Loucy (cell line): Measurements from ENCODE around the gene TREML2.

Experiments used
- H2AFZ ChIP-seq: fragments of 200-600 bp; sonication (generic); 2 replicates; pipeline ENCODE4 v1.6.0; 2016; ENCODE audit warnings: antibody characterized with exemption, mild to moderate bottlenecking, low read length, moderate library complexity
- H3F3A ChIP-seq: fragments of 200-600 bp; 2 replicates; pipeline ENCODE4 v1.6.0; 2016; ENCODE audit warnings: antibody characterized with exemption, low read depth, mild to moderate bottlenecking
- H3K27me3 ChIP-seq: fragments of 200-600 bp; sonication (generic); 2 replicates; pipeline ENCODE4 v1.6.1; 2014; ENCODE audit warnings: low read length, mild to moderate bottlenecking; ENCODE audit not compliant: insufficient read depth, poor library complexity, severe bottlenecking
- H3K36me3 ChIP-seq: fragments of 200-600 bp; sonication (generic); 2 replicates; pipeline ENCODE4 v1.6.1; 2016; ENCODE audit warnings: low read length; ENCODE audit not compliant: insufficient read depth
- H3K4me1 ChIP-seq: fragments of 200-600 bp; sonication (generic); 2 replicates; pipeline ENCODE4 v1.5.1; 2014; ENCODE audit warnings: low read length, mild to moderate bottlenecking; ENCODE audit not compliant: insufficient read depth, poor library complexity, severe bottlenecking
- H3K4me2 ChIP-seq: fragments of 200-600 bp; sonication (generic); 2 replicates; pipeline ENCODE4 v1.6.0; 2014; ENCODE audit warnings: antibody characterized with exemption, low read length, low read depth, mild to moderate bottlenecking; ENCODE audit not compliant: poor library complexity, severe bottlenecking
- H3K4me3 ChIP-seq: fragments of 200-600 bp; sonication (generic); 2 replicates; pipeline ENCODE4 v1.5.1; 2014; ENCODE audit warnings: low read length, mild to moderate bottlenecking, mixed read lengths; ENCODE audit not compliant: poor library complexity, severe bottlenecking
- H3K79me2 ChIP-seq: fragments of 200-600 bp; sonication (generic); 2 replicates; pipeline ENCODE4 v1.6.1; 2014; ENCODE audit warnings: low read length; ENCODE audit not compliant: insufficient read depth
- H3K9ac ChIP-seq: fragments of 200-600 bp; sonication (generic); 2 replicates; pipeline ENCODE4 v1.6.0; 2014; ENCODE audit warnings: mild to moderate bottlenecking, low read depth, low read length, moderate library complexity; ENCODE audit not compliant: poor library complexity, severe bottlenecking
- H3K9me2 ChIP-seq: fragments of 200-600 bp; sonication (generic); replicated peaks from 2 replicates; pipeline ENCODE4 v1.6.1; 2016; ENCODE audit warnings: low read depth, low read length, mixed read lengths
- H3K9me3 ChIP-seq: fragments of 200-600 bp; sonication (generic); 2 replicates; pipeline ENCODE4 v1.6.1; 2014; ENCODE audit warnings: mild to moderate bottlenecking, antibody characterized with exemption, low read length, low read depth; ENCODE audit not compliant: insufficient read depth
- H4K20me1 ChIP-seq: fragments of 200-600 bp; sonication (generic); 2 replicates; pipeline ENCODE4 v1.6.0; 2014; ENCODE audit warnings: antibody characterized with exemption, low read length, mild to moderate bottlenecking; ENCODE audit not compliant: insufficient read depth, poor library complexity, severe bottlenecking
- CTCF ChIP-seq: fragments of 200-600 bp; sonication (generic); conservative IDR thresholded peaks from 2 replicates; pipeline ENCODE4 v1.5.1; 2014; ENCODE audit warnings: mild to moderate bottlenecking, antibody characterized with exemption, low read length
- EZH2phosphoT487 ChIP-seq: fragments of 200-600 bp; IDR thresholded peaks from 2 replicates; pipeline ENCODE4 v1.6.1; 2018; ENCODE audit warnings: antibody characterized with exemption, mild to moderate bottlenecking, moderate library complexity, borderline replicate concordance

The TREML2 gene

GRCh38 chr6:41174610-41175009 is 26.3 kb downstream of the TREML2 start:
- Histone ChIP-seq H3K4me3 (no peak overlapping the region), H3K79me2 (no peaks in the 10 kb centered on the region), H2AFZ (no peak overlapping the region), H3F3A (no peaks in the 10 kb centered on the region), H3K4me2 (no peak overlapping the region), H3K36me3 (no peaks in the 10 kb centered on the region), H3K9me3 (no peaks in the 10 kb centered on the region), H3K27me3 (no peaks in the 10 kb centered on the region), H3K9me2 (no peaks in the 10 kb centered on the region), H4K20me1 (no peaks in the 10 kb centered on the region), H3K9ac (no peak overlapping the region), H3K4me1 (no peaks in the 10 kb centered on the region)
- no peak for TF ChIP-seq EZH2phosphoT487
- TF ChIP-seq CTCF: no peak

GRCh38 chr6:41171908-41172307 is 29.0 kb downstream of the TREML2 start:
- H3K27me3 ChIP-seq: no peaks in the 10 kb centered on the region
- H2AFZ ChIP-seq: no peak overlapping the region
- no peaks in the 10 kb centered on the region for H4K20me1 ChIP-seq
- no peaks in the 10 kb centered on the region for H3F3A ChIP-seq
- no peak overlapping the region for H3K4me2 ChIP-seq
- H3K9me2 ChIP-seq: no peaks in the 10 kb centered on the region
- H3K4me3 ChIP-seq: no peak overlapping the region
- H3K79me2 ChIP-seq: no peaks in the 10 kb centered on the region
- H3K36me3 ChIP-seq: no peaks in the 10 kb centered on the region
- no peak for TF ChIP-seq CTCF
- TF ChIP-seq EZH2phosphoT487: no peak
- H3K9ac ChIP-seq: no peak overlapping the region
- H3K4me1 ChIP-seq: no peaks in the 10 kb centered on the region
- H3K9me3 ChIP-seq: no peaks in the 10 kb centered on the region

GRCh38 chr6:41170547-41171160 is 30.3 kb downstream of the TREML2 start:
- Histone ChIP-seq H3K36me3 (no peaks in the 10 kb centered on the region), H3K79me2 (no peaks in the 10 kb centered on the region), H3K4me3 (no peak overlapping the region), H3K9me2 (no peaks in the 10 kb centered on the region), H4K20me1 (no peaks in the 10 kb centered on the region), H3K27me3 (no peaks in the 10 kb centered on the region), H3F3A (no peaks in the 10 kb centered on the region), H3K9ac (no peak overlapping the region), H3K9me3 (no peaks in the 10 kb centered on the region), H2AFZ (no peak overlapping the region), H3K4me2 (no peak overlapping the region), H3K4me1 (no peaks in the 10 kb centered on the region)
- TF ChIP-seq CTCF: no peak
- TF ChIP-seq EZH2phosphoT487: no peak
